Measurements from ENCODE around the gene LMBRD2. TPM values are rescaled to one million over a fixed set of nuclear protein-coding genes. Genes with fewer than 3 reads are reported as not detected.

Gene LMBRD2
- total and polyA plus RNA-seq, 9 of the 15 experiments (the other 6 are each of a cell fraction or from before 2014, with no cell fraction given) = 2.1 to 24.2 (median 10.6) TPM

DNA sequence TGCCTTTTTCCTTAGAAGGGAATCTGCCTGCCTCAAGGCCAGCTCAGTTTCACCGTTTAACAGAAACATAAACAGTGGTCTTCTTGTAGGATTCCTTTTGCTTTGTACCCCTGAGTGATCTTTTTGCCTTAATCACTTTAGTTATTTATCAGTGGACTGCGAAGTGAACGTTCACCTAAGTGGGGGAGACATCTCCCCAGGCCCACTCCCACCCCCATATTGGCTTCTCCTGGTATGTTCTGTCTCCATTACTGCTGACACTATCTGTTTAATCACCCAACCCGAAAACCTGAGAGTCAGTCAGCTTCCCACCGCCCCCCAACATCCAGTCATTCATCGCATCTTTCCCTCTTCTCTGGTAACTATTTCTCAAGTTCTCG is 1.6 kb upstream of the LMBRD2 start:
- peaks cover 6 to 16% of the 10 kb centered on the region in 2 experiments for H3K4me1 ChIP-seq (replicated peaks in 1 of 2; ENCODE audit: control insufficient read depth in 2 of 2, insufficient read depth in 2 of 2, low read length in 2 of 2)
- peaks cover 57% of the 10 kb centered on the region for H3K36me3 ChIP-seq (ENCODE audit: control insufficient read depth, insufficient read depth, low read length)
- H4K20me1 ChIP-seq (replicated peaks; ENCODE audit: control insufficient read depth, insufficient read depth, low read length) = no peaks in the 10 kb centered on the region
- peak overlapping the region; percentile 82 to 88; a peak in 3 of 4 replicates for H3K9ac ChIP-seq (ENCODE audit: insufficient read depth in 1 of 2, low read depth in 2 of 2, low read length in 2 of 2)
- peaks cover 93% of the 10 kb centered on the region for H3K79me2 ChIP-seq (ENCODE audit: control insufficient read depth, insufficient read depth, low read length)
- peak overlapping the region; percentile 98 for H3K4me2 ChIP-seq (ENCODE audit: insufficient read depth, low read length)
- BruUV-seq (replicated peaks) = no TSS peak
- CTCF ChIA-PET (ENCODE audit: low intra/inter-chr PET ratio) = no interaction called here
- no peaks in the 10 kb centered on the region for H3K9me3 ChIP-seq (replicated peaks; ENCODE audit: control insufficient read depth, insufficient read depth, low read depth, low read length)
- POLR2A ChIA-PET = interaction anchor here (0.9 to 2.0 kb wide), 6 partner anchors 12 to 88 kb away, joined by 3 to 9 read pairs (median 3); partner anchors contain the start of gene NADK2
- 21% methylated on average over 7 of the region's 7 CpGs for WGBS (ENCODE audit: insufficient coverage, low coverage, missing lambda C conversion rate)
- DNase-seq (ENCODE audit: extremely low read depth in 1 of 4, low spot score in 3 of 4) = peak in 2 of 4 experiments; percentile 9 to 19
- H3K9me1 ChIP-seq (ENCODE audit: control insufficient read depth, insufficient read depth, low read length) = no peaks in the 10 kb centered on the region
- no peak for ATAC-seq
- peak overlapping the region; percentile 40; the same call in 1 of the 2 replicates for H2AFZ ChIP-seq (ENCODE audit: low read depth, low read length)
- H3K27ac ChIP-seq (ENCODE audit: extremely low read depth, low read depth, low read length) = peak overlapping the region; percentile 61; the same call in 2 of the 3 replicates
- no peaks in the 10 kb centered on the region for H3K27me3 ChIP-seq (ENCODE audit: control insufficient read depth in 2 of 2, insufficient read depth in 2 of 2, low read length in 2 of 2)
- intact Hi-C loops (cut with micrococcal nuclease) (loop anchor here (1.0 kb wide), 1 partner anchor 74 kb away; no protein-coding TSS in a partner anchor), in situ Hi-C loops (cut with MboI) (no loop called here)
- H3K4me3 ChIP-seq = peak overlapping the region; percentile 66
- FAIRE-seq = no peak
- no peak for TF ChIP-seq SMARCA4 (IDR thresholded peaks at IDR 0.05)
- 0 out of 2 replicates have a peak, but pooled peaks have one; percentile 7 for TF ChIP-seq EGR1 (conservative IDR thresholded peaks at IDR 0.05)
- TF ChIP-seq, protein P1, sequence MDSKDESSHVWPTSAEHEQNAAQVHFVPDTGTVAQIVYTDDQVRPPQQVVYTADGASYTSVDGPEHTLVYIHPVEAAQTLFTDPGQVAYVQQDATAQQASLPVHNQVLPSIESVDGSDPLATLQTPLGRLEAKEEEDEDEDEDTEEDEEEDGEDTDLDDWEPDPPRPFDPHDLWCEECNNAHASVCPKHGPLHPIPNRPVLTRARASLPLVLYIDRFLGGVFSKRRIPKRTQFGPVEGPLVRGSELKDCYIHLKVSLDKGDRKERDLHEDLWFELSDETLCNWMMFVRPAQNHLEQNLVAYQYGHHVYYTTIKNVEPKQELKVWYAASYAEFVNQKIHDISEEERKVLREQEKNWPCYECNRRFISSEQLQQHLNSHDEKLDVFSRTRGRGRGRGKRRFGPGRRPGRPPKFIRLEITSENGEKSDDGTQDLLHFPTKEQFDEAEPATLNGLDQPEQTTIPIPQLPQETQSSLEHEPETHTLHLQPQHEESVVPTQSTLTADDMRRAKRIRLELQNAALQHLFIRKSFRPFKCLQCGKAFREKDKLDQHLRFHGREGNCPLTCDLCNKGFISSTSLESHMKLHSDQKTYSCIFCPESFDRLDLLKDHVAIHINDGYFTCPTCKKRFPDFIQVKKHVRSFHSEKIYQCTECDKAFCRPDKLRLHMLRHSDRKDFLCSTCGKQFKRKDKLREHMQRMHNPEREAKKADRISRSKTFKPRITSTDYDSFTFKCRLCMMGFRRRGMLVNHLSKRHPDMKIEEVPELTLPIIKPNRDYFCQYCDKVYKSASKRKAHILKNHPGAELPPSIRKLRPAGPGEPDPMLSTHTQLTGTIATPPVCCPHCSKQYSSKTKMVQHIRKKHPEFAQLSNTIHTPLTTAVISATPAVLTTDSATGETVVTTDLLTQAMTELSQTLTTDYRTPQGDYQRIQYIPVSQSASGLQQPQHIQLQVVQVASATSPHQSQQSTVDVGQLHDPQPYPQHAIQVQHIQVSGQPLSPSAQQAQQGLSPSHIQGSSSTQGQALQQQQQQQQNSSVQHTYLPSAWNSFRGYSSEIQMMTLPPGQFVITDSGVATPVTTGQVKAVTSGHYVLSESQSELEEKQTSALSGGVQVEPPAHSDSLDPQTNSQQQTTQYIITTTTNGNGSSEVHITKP (IDR thresholded peaks at IDR 0.05; ENCODE audit: partially characterized antibody) = peak; percentile 81
- TF ChIP-seq, protein P2, sequence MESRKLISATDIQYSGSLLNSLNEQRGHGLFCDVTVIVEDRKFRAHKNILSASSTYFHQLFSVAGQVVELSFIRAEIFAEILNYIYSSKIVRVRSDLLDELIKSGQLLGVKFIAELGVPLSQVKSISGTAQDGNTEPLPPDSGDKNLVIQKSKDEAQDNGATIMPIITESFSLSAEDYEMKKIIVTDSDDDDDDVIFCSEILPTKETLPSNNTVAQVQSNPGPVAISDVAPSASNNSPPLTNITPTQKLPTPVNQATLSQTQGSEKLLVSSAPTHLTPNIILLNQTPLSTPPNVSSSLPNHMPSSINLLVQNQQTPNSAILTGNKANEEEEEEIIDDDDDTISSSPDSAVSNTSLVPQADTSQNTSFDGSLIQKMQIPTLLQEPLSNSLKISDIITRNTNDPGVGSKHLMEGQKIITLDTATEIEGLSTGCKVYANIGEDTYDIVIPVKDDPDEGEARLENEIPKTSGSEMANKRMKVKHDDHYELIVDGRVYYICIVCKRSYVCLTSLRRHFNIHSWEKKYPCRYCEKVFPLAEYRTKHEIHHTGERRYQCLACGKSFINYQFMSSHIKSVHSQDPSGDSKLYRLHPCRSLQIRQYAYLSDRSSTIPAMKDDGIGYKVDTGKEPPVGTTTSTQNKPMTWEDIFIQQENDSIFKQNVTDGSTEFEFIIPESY (CRISPR knock-in tag; IDR thresholded peaks at IDR 0.05) = no peak
- TF ChIP-seq ZNF23 (CRISPR knock-in tag; IDR thresholded peaks at IDR 0.05) = no peak
- TF ChIP-seq C11orf30 (IDR thresholded peaks at IDR 0.05; ENCODE audit: low read depth) = peak; percentile 19; the same call in 1 of the 2 replicates
- TF ChIP-seq NCOA1 (IDR thresholded peaks at IDR 0.05; ENCODE audit: low read depth) = no peak
- TF ChIP-seq, protein P3, sequence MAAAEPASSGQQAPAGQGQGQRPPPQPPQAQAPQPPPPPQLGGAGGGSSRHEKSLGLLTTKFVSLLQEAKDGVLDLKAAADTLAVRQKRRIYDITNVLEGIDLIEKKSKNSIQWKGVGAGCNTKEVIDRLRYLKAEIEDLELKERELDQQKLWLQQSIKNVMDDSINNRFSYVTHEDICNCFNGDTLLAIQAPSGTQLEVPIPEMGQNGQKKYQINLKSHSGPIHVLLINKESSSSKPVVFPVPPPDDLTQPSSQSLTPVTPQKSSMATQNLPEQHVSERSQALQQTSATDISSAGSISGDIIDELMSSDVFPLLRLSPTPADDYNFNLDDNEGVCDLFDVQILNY (CRISPR knock-in tag; IDR thresholded peaks at IDR 0.05) = no peak
- no peak for TF ChIP-seq KAT2B (IDR thresholded peaks at IDR 0.05; ENCODE audit: low read depth, low read length)
- TF ChIP-seq TCF7L2 (IDR thresholded peaks at IDR 0.05; ENCODE audit: low read depth, low read length) = no peak
- no peak for TF ChIP-seq ZSCAN32 (CRISPR knock-in tag; IDR thresholded peaks at IDR 0.05)
- no peak for TF ChIP-seq KDM5B (IDR thresholded peaks at IDR 0.05; ENCODE audit: insufficient replicate concordance, low read depth, low read length)
- TF ChIP-seq, protein P4, sequence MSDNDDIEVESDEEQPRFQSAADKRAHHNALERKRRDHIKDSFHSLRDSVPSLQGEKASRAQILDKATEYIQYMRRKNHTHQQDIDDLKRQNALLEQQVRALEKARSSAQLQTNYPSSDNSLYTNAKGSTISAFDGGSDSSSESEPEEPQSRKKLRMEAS (CRISPR knock-in tag; IDR thresholded peaks at IDR 0.05) = no peak
- no peak for TF ChIP-seq SRF (CRISPR knock-in tag; IDR thresholded peaks at IDR 0.05)
